Heart left ventricle (tissue), 13 donors: ENCODE measurements around the gene TBX4.

Experiments
- POLR2A ChIP-seq, 2 donors: fragments of 450-650 bp; IDR thresholded peaks; one replicate each; pipeline ENCODE4 v1.6.1; 2017; ENCODE audit warnings: antibody characterized with exemption in 2 of 2, mild to moderate bottlenecking in 2 of 2, moderate library complexity in 2 of 2
- TF ChIP-seq, protein P1 (sequence below), 12 donors: fragments of 200-600 bp; sonication (generic) in 4 of 12; IDR thresholded peaks; one replicate each; pipeline versions ENCODE4 v1.5.0 to v1.8.0; 2018 to 2022; ENCODE audit warnings: antibody characterized with exemption in 12 of 12, mild to moderate bottlenecking in 5 of 12
- donor health status: ischemic (EF 13 %, LVEDD 7.1; RV severe dilation, severe dysfunction).
- donor health status: DM: no; HTN: yes; CAD: no.
- donor health status: DM: no; HTN: no; CAD: no.
- donor health status: ischemic (EF 25% LVEDD 6.9; RV normal size, moderate dysfunction).
- donor health status: ischemic (EF 25% LVEDD 5.7; RV mildly dilated, moderate dysfunction).
- donor health status: ischemic (EF 35%, LVEDD 5.7; RV mildly dilated, moderate dysfunction).
- donor health status: nonischemic (EF 11% LVEDD 7.7; RV severe dilation, severe dysfunction).
- donor health status: DM: yes; HTN: yes; CAD: no.
- donor health status: PGD.
- donor health status: ischemic (EF 29% LVEDD 5.4; RV normal size, mild dysfunction).
- donor health status: nonischemic (EF 23%, LVEDD 6.1; RV moderate dilation, normal function).

DNA sequence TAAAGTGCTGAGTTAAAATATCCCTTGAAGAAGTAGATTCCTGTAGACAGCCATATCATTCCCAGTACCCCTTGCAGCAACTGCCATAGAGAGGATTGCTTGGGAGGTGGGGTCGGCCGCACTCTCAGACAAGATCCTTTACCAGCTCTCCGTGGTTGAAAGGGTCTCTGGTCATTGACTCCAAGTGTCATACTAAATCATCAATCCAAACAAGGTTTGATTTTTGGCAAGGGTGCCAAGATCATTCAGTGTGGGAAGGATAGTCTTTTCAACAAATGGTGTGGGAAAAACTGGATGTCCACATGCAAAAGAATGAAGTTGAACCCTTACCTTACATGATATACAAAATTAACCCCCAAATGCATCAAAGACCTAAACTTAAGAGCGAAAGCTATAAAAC, 30.8 kb upstream of the TBX4 start:
- no peak for TF ChIP-seq POLR2A (IDR thresholded peaks at IDR 0.05)
- TF ChIP-seq, protein P1, sequence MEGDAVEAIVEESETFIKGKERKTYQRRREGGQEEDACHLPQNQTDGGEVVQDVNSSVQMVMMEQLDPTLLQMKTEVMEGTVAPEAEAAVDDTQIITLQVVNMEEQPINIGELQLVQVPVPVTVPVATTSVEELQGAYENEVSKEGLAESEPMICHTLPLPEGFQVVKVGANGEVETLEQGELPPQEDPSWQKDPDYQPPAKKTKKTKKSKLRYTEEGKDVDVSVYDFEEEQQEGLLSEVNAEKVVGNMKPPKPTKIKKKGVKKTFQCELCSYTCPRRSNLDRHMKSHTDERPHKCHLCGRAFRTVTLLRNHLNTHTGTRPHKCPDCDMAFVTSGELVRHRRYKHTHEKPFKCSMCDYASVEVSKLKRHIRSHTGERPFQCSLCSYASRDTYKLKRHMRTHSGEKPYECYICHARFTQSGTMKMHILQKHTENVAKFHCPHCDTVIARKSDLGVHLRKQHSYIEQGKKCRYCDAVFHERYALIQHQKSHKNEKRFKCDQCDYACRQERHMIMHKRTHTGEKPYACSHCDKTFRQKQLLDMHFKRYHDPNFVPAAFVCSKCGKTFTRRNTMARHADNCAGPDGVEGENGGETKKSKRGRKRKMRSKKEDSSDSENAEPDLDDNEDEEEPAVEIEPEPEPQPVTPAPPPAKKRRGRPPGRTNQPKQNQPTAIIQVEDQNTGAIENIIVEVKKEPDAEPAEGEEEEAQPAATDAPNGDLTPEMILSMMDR (IDR thresholded peaks at IDR 0.05) = no peak
